Central memory CD4-positive, alpha-beta T cell (primary cell): ENCODE measurements around the gene MAPK8IP3.

Experiments
- DNase-seq: peaks from one replicate; pipeline ENCODE4 v3.0.0; 2022

The MAPK8IP3 gene

DNA sequence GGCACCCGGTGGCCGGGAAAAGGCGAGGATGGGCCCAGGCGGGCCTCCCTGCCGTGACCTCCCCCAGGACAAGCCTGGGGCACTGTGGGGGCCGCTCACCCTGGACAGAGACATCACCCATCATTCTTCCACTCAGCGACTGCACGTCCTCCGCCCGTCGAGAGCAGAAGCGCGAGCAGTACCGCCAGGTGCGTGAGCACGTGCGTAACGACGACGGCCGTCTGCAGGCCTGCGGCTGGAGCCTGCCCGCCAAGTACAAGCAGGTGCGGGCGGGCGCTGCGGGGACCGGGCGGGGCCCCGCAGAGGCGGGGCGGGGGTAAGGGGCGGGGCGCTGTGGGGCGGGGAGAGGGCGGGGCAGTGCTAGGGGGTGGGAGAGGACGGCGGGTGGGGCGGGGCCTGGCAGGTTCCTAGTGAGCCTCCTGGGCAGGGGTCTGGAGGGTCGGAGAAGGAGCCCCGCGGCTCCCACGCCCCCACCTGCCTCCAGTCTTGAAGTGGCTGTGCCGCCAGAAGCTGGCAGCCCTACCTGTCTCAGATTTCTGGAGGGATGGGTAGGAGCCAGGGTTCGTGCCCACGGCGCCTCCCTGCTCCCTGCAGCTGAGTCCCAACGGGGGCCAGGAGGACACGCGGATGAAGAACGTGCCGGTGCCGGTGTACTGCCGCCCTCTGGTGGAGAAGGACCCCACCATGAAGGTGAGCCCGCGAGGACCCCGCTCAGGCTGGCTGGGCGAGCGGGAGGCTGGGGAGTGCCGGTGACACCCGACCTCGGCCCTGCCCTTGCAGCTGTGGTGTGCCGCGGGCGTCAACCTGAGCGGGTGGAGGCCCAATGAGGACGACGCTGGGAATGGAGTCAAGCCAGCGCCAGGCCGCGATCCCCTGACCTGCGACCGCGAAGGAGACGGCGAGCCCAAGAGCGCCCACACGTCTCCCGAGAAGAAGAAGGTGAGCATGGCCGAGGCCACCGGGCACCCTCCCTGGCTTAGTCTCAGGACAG lies 57.8 kb downstream of the MAPK8IP3 start:
- no peak for DNase-seq

DNA sequence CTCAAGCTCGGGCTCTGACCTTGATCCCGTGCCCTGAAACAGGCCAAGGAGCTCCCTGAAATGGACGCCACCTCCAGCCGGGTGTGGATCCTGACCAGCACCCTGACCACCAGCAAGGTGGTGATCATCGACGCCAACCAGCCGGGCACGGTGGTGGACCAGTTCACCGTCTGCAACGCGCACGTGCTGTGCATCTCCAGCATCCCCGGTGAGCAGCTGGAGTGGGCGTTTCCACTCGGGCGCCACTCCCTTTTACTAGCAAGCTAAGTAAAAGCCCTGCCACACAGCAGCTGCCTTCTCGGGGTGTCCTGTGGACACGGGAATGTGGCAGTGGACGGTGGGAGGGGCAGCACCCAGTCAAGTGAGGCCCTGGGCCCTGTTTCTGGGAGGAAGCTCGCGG lies 59.0 kb downstream of the MAPK8IP3 start:
- DNase-seq = no peak

DNA sequence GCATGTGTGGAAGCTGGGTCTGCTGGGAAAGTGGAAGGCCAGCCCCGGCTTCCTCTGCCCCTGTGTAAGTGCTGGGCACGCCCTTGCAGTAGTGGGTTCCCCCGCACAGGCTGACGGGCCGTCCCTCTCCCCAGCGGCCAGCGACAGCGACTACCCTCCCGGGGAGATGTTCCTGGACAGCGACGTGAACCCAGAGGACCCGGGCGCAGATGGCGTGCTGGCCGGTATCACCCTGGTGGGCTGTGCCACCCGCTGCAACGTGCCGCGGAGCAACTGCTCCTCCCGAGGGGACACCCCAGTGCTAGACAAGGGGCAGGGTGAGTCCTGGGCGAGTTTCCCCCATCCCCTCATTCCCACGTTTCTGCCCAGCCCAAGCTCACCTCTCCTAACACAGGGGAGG lies 59.8 kb downstream of the MAPK8IP3 start:
- no peak for DNase-seq

DNA sequence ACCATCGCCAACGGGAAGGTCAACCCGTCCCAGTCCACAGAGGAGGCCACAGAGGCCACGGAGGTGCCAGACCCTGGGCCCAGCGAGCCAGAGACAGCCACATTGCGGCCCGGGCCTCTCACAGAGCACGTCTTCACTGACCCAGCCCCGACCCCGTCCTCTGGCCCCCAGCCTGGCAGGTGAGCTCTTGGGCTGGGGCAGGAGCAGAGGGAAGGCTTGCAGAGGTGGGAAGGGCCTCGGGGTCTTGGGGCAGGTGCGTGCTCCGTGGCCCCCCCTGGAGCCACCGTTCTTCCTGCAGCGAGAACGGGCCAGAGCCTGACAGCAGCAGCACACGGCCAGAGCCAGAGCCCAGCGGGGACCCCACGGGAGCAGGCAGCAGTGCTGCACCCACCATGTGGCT lies 60.2 kb downstream of the MAPK8IP3 start:
- no peak for DNase-seq

DNA sequence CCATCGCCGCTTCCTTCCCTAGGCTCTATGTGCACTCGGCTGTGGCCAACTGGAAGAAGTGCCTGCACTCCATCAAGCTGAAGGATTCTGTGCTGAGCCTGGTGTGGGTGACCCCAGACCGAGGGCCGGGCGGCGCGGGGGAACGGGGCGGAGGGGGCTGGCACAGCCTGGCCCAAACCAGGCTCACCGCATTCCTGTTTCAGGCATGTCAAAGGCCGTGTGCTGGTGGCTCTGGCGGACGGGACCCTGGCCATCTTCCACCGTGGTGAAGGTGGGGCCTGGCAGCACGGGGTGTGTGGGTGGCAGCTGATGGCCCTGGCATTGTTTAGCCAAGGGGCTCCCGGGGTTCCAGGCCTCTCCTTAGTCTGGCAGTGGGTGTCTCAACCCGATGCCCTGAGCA lies 60.7 kb downstream of the MAPK8IP3 start:
- DNase-seq = no peak

DNA sequence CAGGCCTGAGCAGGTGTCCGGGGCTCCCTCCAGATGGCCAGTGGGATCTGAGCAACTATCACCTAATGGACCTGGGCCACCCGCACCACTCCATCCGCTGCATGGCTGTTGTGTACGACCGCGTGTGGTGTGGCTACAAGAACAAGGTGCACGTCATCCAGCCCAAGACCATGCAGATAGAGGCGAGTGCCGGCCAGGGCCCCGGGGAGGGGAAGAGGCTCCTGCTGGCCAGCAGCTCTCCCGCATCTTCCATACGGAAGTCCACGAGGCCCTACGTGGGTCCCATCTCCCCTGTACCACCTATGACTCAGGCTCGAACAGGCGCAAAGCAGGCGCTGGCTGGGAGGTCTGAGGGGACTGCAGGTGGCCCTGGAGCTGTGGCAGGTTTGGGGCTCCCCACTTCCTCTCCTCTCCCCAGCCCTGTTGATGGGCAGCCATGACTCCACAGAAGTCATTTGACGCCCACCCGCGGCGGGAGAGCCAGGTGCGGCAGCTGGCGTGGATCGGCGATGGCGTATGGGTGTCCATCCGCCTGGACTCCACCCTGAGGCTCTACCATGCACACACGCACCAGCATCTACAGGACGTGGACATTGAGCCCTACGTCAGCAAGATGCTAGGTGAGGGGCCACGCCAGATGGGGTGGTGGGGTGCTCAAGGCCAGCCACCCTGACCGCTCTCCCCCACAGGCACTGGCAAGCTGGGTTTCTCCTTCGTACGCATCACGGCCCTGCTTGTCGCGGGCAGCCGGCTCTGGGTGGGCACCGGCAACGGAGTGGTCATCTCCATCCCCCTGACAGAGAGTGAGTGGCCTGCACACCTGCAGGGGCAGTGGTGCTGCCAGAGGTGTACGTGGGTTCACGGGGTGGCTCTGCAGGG lies 61.4 kb downstream of the MAPK8IP3 start:
- no peak for DNase-seq

DNA sequence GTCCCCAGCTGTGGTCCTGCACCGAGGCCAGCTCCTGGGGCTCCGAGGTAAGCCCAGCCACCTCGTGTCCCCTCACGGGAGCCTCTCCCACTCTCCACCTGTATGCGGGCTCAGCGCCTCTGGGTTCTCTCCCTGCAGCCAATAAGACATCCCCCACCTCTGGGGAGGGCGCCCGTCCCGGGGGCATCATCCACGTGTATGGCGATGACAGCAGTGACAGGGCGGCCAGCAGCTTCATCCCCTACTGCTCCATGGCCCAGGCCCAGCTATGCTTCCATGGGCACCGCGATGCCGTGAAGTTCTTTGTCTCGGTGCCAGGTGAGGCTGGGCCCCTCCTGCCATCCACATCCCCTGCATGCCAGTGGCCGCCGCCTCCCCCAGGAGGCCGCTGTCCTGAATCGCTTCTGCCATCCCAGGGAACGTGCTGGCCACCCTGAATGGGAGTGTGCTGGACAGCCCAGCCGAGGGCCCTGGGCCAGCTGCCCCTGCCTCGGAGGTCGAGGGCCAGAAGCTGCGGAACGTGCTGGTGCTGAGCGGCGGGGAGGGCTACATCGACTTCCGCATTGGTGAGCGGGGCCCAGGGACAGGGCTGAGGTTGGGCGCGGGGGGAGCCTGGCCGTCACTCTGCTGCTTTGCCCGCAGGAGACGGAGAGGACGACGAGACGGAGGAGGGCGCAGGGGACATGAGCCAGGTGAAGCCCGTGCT lies 62.2 kb downstream of the MAPK8IP3 start:
- DNase-seq = no peak

DNA sequence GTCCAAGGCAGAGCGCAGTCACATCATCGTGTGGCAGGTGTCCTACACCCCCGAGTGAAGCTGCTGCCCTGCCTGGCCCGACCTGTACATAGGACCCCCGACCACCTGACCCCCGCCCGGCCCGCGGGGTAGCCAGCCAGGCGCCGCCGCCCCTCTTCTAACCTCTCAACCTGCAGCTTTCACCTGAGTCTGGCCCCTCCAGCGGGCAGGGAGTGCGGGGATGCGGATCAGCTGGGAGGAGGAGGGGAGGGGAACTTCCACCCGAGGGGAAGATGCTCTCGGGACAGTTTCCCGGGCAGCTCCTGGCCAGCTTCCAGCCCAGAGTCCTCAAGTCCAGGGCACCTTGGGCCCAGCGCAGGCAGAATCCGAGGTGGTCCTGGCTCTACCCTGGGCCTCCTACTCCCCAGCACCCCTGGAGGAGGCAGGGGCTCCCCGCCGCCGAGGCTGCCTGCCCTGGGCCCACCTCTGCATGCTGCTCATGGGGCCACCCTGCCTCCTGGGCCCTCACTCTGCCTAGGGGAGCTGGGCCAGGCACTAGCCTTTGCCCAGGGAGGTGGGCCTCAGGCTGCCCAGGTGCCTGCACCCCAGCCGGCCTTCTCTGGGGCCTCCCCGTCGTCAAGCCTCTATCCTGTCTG lies 62.9 kb downstream of the MAPK8IP3 start:
- no peak for DNase-seq

DNA sequence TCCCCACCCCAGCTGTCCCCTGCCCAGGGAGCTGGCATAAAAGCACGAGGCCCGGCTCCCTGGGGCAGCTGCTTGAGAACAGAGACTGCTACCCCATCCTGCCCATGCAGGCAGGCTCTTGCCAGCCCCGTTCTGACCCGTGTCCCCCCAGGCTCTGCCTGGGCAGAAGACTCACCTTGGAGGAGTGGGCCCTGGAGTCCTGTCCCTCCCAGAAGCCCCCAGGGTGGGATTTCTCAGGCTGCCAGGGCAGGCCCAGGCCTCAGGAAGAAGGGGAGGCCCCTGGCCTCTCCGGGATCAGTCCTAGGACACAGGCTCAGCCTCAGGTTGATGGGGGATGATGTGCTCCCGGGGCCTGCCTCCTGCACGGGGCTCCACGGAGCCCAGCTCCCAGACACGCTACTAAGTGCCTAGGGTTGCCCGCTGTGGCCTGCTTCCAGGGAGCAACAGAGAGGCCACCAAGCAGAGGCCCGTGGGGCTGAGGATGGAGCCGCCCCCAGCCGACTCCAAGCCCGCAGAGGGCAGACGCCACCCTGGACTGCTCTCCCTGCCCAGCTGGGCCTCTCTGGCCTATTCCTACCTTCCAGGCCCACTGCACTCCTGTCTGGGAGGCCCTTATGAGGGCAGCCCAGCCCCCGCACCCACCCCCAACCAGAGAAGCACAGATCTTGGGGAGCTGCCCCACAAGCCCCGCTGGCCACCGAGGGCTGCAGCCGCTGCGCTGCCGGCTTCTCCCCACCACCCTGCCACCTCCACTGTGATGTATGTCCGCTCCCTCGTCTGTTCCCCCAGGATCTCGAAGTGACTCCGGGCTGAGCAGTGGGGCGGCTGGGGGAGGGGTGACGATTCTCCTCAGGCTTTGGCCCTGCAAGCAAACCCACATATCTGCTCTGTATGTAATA lies 63.7 kb downstream of the MAPK8IP3 start:
- DNase-seq = no peak

DNA sequence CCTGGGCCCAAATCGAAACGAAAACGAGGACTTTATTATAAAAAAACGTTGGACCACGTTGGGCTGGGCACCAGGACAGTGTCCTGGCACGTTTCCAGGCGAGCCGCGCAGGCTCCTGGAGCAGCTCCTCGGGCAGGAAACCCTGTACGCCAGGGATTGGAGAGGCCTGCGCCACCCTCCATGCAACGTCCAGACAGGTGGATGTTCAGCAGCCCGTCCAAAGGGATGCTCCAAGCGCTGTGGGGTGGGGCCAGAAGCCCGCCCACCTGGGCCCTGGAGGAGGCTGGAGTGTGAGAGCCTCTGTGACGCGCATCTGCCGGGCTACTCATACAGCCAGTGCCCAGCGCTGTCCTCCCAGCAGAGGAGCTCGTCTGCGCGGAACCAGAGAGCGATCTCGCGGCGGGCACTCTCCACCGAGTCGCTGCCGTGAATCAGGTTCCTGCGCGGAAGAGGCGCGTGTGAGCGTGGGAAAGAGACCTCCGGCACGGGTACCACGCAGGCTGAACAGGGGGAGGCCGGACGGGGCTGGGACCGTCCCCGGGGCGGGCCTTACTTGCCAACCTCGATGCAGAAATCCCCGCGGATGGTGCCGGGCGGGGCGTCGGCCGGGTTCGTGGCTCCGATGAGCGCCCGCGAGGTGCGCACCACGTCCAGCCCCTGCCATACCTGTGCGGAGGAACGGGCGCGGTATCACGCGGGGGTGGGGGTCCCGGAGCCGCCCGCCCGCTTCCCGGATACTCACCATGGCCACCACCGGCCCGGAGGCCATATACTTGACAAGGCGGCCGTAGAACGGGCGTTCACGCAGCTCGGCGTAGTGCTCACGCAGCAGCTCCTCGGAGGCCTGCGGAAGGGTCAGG lies 64.6 kb downstream of the MAPK8IP3 start:
- DNase-seq = peak; percentile 40

DNA sequence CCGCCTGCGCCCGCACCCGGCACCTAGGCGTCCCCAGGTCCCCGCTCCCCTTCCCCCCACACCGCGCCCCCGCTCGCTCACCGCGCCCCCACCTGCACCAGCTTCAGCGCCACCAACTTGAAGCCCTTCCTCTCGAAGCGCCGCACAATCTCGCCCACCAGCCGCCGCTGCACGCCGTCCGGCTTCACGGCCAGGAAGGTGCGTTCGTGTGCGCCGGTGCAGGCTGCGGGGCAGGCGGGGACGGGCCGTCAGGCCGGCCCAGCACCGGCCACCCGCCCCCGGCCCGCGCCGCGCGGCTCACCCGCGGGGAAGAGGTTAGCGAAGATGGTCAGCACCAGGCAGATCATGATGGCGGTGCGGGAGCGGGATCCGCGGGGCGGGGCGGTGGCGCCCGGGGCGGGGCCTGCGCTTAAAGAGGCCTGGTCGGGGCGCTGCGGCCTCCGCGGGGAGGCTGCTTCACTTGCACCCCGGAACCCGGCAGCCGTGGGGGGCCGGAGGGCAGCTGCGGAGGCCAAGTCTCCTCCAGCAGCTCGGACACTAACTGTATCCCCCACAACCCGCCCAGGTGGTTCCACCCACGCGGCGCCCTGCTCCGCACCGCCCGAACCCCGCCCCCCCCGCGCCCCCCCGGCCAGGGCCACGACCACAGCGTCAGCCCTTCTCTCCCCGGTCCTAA lies 65.3 kb downstream of the MAPK8IP3 start, which contains the start of gene NME3:
Gene NME3 (minus strand): TSS at position 356 of the 676 bp plus-strand sequence. CDS start 9 bp downstream, at position 347.
- peak; percentile 63 for DNase-seq

DNA sequence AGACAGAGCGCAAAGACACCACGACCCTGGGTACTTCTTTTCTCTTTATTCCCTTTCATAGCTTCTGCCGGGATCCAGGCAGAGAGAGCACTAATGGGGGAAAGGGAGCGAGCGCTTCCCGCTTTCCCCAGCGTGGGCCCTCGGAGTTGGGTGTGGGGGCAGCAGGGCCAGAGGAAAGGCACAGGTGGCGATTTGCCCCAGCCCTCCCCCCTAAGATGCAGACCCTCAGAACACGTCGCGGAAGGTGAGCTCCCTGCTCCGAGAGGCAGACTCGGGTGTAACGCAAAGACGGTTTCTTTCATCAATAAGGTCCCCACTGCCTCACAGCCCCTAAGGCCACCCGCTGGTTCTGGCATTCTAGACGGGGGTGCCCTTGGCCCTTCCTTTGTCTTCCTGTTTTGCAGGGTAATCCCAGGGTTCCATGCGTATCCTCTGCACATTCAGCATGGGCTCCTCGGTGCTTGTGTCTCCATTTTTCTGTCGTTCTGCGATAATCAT lies 65.9 kb downstream of the MAPK8IP3 start:
- no peak for DNase-seq

DNA sequence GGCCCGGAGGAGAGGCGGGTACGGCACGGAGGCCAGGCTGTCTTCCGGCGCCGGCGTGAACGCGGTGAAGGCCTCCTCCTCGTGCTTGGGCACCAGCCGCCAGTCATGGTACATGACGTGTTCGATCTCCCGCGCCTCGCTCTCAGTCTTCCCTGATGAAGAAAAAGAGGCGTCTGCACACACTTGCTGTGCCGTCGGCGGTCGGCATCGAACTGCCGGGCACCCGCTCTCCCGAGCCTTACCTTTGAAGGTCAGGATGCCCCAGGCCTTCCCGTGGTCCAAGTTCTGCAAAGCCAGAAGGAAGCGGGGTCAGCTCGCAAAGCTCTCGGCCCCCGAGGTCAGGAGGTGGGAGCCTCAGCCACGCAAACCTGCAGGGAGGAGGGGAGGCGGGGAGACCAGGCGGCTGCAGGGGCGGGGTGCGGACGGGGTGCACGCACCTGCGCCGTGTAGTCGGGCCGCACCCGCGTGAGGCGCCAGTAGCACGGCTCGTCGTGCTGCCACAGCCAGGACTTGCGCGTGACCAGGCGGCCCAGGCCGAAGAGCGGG lies 66.4 kb downstream of the MAPK8IP3 start, which contains the start of gene EME2:
Gene EME2 (plus strand): TSS at position 449 of the 546 bp plus-strand sequence. CDS start 418 bp downstream, outside the sequence.
- peak; percentile 41 for DNase-seq

DNA sequence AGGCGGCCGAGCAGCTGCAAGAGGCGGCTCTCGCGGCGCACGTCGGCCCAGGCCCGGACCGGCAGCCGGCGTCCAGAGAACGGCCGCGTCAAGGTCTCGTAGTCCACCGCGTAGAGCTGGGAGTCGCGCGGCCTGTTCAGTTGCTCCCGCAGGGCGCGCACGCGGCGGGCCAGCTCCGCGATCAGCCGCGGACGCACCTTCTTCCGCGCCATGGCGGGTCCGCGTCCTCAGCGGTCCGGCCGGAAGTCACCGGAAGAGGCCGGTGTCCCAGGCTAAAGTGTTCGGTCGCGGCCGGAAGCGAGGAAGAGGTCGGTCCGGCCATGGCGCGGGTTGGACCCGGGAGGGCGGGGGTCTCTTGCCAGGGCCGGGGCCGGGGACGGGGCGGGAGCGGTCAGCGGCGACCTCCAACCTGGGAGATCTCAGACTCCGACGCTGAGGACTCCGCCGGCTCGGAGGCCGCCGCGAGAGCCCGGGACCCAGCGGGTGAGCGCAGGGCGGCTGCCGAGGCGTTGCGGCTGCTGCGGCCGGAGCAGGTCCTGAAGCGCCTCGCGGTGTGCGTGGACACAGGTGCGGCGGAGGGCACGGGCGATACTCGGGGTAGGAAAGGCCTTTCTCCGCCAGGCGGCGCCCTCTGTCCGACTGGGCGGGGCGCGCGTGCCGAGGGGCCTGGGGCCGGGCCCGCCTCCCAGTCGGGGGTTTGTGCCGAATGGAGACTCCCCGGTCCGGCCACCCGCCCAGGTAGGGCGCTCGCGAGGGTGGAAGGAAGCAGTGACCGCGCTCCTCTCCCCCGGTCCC lies 67.1 kb downstream of the MAPK8IP3 start, which contains the start of gene MRPS34:
Gene MRPS34 (minus strand): TSS at position 227 of the 795 bp plus-strand sequence. CDS start 15 bp downstream, at position 212.
- DNase-seq = peak; percentile 69

DNA sequence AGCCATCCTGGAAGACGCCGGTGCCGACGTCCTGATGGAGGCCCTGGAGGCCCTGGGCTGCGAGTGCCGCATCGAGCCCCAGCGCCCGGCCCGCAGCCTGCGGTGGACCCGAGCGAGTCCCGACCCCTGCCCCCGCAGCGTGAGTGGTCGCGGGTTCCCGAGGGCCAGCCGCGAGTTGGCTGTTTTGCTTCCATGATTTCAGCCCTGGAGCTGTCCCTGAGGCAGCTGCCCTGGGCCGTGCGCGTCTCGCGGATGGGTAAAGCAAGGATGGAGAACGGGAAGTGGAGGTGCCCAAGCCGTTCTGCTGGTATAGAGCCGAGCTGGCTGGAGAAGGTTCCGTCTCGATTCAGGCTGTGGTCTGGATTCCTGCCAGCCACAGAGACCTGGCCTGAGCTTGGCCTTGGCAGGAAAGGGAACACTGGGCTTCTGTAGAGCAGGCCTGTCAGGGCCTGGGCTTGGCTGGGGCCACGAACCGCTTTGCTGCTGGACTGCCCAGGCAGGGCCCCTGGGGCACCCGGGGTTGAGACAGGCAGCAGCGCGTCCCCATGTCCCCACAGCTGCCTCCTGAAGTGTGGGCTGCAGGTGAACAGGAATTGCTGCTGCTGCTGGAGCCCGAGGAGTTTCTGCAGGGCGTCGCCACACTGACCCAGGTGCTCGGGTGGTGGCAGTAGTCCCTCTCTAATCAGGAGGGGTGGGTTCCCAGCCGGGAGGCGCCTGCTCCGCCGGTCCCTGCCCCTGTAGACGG lies 67.9 kb downstream of the MAPK8IP3 start:
- DNase-seq = no peak

DNA sequence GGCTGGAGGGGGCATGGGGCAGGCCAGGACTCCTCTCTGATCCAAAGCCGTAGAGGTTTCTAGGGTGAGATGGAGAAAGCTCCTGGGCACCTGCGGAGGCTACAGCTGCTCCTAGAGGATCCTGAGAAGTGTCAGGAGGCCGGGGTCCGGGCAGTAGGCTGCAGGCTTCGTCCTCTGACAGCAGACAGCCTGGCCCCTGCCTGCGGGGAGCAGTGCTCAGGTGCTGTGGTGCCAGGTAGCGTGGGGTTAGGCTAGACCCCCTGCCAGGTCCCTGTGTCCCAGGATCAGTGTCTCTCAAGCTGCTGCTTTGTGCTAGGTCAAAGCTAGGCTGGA lies 68.4 kb downstream of the MAPK8IP3 start:
- DNase-seq = no peak
